COLO668 (cell line): Measurements from ENCODE around the gene MSI2.

Source experiments
- DNase-seq: peaks from one replicate; lab custom pipeline; 2025; ENCODE audit not compliant: unreplicated experiment; lab: John Stamatoyannopoulos, UW

Gene MSI2

DNA sequence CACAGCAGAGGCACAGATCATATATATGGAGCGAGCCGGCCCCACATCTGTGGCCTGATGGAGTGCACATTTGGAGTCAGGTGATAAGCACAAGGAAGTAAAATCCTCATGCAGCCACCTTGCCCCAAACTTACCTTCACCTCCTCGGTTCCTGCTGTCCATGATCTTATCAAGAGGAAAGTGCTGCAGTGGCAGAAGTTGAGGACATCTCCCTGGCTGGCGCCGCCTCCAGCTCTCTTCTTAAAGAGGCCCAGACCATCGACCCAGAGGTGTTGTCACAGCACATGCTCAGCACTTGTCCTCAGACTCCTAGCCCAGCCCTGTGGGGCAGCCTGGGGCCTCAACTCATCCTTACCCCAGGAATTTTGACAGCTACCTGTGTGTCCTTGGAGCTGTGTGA lies 276.2 kb downstream of the MSI2 start:
- DNase-seq: no peak

DNA sequence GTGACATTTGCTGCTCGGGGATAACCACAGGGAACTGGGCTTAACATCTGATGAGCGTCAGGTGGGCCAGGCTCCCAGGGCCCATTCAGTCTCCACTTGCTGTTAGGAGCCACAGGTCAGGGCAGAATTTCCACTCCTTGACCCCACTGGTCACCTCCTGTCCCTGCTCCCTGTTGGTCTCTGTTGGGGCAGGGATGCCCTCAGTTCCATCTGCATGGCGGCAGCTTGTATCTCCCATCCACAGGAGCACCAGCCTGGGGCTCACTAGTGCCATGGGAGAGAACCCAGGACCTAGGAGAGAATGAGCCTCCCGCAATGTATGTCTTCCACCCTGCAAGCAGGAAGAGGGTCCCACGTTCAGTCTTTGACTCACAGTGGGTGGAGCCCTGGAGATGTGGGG lies 276.6 kb downstream of the MSI2 start:
- no peak for DNase-seq

GRCh38 chr17:57533684-57534305 lies 277.5 kb downstream of the MSI2 start:
- no peak for DNase-seq

GRCh38 chr17:57534863-57535248 lies 278.5 kb downstream of the MSI2 start:
- DNase-seq: no peak

GRCh38 chr17:57535249-57535966 lies 279.1 kb downstream of the MSI2 start:
- DNase-seq: peak; percentile 55

DNA sequence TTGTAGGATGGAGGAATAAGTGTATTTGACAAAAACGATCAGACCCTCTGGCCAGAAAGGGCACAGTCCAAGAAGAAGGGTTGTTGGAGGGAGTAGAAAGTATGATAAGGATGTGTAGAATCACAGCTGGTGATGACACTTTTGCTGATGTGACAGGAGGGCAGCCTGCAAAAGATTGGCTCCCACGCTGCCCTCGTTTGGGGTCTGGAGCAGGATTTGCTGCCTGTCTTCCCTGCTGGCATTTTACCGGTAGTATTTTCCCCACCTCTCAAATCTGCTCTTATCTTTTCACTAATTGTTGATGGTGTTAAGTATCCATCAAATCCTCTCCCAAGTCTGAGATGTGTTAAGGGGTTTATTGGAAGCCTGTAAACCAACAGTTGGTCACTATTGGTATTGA lies 280.0 kb downstream of the MSI2 start:
- DNase-seq: no peak

- no peak for DNase-seq
Measured at GRCh38 chr17:57536789-57537523, 280.6 kb downstream of the MSI2 start.

- no peak for DNase-seq
Measured at GRCh38 chr17:57537524-57538410, 281.4 kb downstream of the MSI2 start.

DNA sequence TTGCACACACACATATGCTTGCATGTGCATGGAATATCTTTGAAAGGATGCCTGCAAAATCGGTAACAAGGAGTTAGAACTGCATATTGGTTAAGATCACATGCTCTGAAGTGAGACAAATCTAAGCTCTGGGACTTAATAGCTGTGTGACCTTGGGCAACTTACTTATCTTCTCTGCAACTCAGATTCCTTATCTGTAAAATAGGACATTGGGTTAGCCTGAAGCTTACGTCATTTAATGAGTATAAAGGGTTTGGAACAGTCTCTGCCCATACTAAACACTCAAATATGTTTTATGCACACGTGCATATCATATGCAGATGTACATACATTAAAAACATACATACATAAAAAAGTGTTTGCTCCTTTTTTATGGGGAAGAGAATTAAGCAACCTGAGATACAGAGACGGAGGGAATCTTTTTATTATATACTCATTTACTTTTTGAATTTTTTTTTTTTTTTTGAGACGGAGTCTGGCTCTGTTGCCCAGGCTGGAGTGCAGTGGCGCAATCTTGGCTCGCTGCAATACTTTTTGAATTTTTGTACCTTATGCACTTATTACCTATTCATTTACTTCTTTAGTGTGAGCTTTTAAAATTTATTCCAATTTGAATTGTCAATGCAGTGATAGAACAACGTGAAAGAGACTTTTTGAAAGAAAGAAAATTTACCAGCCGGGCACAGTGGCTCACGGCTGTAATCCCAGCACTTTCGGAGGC lies 282.6 kb downstream of the MSI2 start:
- DNase-seq: no peak

DNA sequence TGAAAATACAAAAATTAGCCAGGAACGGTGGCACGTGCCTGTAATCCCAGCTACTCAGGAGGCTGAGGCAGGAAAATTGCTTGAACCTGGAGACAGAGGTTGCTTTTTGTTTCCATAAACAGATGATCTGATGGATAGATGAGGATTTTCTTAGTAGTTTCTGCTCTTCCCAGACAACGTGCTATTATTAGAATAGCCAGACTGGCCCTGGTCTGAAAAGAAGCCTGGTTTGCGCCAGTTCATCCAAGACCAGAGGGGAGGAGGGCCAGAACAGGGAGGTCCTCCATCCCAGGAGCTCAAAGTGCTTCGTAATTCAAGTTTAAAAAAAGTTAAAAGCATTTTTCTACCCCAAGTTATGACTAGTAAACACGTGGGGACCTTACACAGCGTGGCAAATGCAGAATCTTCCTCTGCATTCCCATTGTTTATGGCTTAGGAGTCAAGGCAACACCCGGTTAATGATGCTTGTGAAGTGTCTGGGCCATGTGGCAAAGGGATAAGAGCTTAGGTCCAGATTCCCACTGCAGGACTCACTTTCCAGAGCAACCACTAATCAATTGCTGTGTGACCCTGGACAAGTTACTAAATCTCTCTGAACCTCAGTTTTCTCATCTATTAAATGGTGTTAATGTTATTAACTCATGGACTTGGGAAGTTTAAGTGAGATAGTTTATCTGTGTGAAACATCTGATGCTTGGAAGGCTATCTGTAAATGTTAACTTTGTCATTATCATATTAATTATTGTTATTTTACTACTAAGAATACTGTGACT lies 283.4 kb downstream of the MSI2 start:
- no peak for DNase-seq

- no peak for DNase-seq
Measured at GRCh38 chr17:57540596-57540995, 284.3 kb downstream of the MSI2 start.

GRCh38 chr17:57541049-57541448 lies 284.7 kb downstream of the MSI2 start:
- DNase-seq: no peak

- DNase-seq: no peak
Measured at GRCh38 chr17:57541472-57542394, 285.4 kb downstream of the MSI2 start.

GRCh38 chr17:57542510-57542909 lies 286.2 kb downstream of the MSI2 start:
- no peak for DNase-seq

DNA sequence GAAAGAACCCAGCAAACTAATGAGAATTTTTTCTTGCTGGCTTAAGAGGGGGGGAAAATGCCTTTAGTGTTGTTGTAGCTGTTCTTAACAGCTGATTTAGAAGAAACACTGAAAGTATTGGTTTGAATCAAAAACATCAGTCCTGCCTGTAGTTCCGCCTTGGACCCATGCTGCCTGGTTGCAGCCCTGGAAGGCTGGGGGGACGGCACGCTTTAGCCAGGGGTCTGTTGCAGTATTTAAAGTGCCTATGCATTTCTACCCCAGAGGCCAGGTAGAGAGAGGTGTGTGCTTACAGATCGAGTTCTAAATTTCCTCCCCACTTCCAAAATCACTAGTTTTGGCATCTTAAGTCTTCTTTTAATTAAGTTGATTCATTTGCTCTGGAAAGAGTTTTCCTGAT lies 286.9 kb downstream of the MSI2 start:
- DNase-seq: no peak

GRCh38 chr17:57544401-57544800 lies 288.1 kb downstream of the MSI2 start:
- no peak for DNase-seq

- no peak for DNase-seq
Measured at GRCh38 chr17:57544834-57545463, 288.6 kb downstream of the MSI2 start.

- DNase-seq: no peak
Measured at GRCh38 chr17:57545731-57546342, 289.5 kb downstream of the MSI2 start.
